Fibroblast of mammary gland (primary cell): ENCODE data around the gene SEMA3G.

Experiments used
- DNase-seq: peaks from one replicate; pipeline ENCODE4 v3.0.0-alpha.2; 2010; ENCODE audit warnings: low read depth
- H3K4me3 ChIP-seq: 2 replicates; pipeline ENCODE4 v1.5.1; 2011; ENCODE audit warnings: low read depth, mild to moderate bottlenecking, low read length, moderate library complexity; ENCODE audit not compliant: control insufficient read depth
- TF ChIP-seq, protein P1 (sequence below): conservative IDR thresholded peaks from 2 replicates; pipeline ENCODE4 v1.5.1; 2011; ENCODE audit warnings: low read depth, low read length, inconsistent platforms; ENCODE audit not compliant: control insufficient read depth, insufficient read depth

The SEMA3G gene

DNA sequence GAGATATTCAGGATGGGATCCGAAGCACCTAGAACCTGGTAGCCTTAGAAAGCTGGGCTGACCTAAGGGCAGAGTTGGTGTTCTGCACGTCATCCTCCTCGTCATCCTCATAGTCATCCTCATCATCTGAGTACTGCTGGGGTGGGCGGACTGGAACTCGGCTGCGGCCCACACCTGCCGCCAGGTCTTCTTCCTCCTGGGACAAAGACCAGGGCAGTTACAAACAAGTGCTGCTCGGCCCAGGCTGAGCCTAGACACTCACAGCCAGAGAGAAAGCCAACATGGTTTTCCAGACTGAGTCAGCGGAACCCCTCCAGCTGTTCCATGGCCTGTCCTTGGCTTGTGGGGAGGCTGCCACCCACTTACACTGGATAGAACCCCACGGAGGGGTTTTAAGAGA lies 40.5 kb downstream of the SEMA3G start:
- TF ChIP-seq, protein P1, sequence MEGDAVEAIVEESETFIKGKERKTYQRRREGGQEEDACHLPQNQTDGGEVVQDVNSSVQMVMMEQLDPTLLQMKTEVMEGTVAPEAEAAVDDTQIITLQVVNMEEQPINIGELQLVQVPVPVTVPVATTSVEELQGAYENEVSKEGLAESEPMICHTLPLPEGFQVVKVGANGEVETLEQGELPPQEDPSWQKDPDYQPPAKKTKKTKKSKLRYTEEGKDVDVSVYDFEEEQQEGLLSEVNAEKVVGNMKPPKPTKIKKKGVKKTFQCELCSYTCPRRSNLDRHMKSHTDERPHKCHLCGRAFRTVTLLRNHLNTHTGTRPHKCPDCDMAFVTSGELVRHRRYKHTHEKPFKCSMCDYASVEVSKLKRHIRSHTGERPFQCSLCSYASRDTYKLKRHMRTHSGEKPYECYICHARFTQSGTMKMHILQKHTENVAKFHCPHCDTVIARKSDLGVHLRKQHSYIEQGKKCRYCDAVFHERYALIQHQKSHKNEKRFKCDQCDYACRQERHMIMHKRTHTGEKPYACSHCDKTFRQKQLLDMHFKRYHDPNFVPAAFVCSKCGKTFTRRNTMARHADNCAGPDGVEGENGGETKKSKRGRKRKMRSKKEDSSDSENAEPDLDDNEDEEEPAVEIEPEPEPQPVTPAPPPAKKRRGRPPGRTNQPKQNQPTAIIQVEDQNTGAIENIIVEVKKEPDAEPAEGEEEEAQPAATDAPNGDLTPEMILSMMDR, result no peak
- no peak overlapping the region for H3K4me3 ChIP-seq
- no peak for DNase-seq

DNA sequence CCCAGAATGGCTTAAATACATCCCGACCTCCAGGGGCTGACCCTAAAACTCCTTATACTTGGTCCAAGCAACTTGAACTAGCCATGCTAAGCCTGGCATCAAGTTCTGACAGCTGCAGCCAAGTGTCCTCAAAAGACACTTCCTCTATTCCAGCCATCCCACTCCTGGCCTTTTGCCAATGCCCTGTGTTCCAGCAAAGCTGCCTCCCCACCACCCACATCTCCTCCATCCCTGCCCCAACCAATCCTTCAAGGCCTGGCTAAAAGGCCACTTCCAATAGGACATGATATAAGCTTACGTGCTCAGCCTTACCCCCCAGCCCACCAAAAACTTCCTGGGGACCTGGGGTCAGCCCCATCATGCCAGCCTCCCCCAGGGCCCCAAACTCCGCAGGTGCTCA lies 40.9 kb downstream of the SEMA3G start:
- TF ChIP-seq, protein P1, result no peak
- H3K4me3 ChIP-seq, result no peak overlapping the region

DNA sequence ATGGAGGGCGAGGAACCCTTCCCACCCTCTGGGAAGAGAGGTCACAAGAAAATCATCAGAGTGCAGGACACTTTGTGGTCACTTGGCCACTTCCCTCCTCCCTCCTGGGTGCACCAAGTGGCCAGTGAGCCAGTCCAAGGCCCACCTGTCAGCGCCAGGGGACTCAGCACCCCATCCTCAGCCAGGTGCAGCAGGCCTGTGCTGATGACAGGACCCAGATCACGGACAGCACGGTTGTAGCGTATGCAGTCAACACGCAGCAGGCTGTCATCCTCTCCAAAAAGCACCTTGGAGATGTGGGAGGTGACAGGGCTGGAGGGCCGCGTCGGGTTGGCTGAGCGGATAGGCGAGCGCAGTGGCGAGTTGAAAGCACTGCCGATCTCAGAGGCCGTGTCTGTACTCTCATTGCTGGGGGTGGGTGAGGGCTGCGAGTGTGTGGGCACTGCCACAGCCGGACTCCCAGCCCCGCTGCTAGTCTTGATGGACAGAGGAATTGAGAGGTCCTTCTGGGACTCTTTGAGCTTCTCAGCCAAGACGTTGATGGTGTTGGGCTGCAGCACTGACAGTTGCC lies 41.5 kb downstream of the SEMA3G start:
- H3K4me3 ChIP-seq, result no peak overlapping the region
- TF ChIP-seq, protein P1, result no peak
- DNase-seq, result no peak

More for the DNA sequence above, 40.9 kb downstream of the SEMA3G start:
- DNase-seq, result no peak

DNA sequence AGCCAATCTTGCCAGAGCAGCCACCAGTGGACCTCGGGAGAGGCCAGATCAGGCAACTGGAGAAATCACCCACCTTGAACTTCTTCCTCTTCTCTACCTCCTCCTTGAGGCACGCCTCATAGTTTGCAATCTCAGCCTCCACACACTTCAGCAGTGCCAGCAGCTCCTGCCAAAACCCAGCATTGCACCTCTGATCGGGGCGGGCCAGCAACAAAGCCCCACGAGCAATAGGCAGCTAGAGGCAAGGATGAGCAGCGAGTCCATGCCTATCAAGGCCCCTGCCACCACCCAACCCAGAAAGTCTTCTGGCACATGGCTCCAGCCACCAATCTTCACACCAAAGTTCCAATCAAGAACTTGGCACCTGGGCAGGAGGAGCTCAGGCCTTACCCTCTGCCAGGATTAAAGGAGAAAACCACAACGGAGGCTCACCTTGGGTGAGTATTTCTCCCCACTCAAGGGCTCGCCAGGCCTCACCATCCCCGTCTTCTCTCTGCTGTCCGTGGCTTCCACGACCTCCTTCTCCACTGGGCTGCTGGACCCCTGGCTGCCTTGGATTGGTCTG lies 42.1 kb downstream of the SEMA3G start:
- H3K4me3 ChIP-seq, result no peak overlapping the region
- DNase-seq, result no peak
- TF ChIP-seq, protein P1, result no peak

DNA sequence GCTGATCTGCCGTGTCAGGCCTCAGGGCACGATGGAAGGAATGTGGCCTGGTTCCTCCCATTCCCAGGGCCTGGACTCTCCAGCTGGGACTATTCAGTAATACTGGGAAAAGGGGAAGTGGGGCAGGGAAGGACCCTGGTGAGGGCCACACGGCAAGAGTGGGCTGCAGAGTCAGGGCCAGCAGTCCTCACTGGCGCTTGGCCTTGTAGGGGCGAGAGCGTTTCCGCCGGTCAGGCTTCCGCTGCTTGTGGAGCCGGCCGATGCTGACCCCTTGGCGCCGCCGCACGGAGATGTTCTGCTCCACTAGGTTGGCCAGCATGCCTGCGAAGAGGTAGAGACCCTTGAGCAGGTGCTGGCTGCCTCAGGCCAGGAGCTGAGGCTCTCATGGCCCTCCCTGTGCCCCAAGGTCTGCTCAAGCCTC lies 42.8 kb downstream of the SEMA3G start:
- TF ChIP-seq, protein P1, result no peak
- no peak for DNase-seq
- H3K4me3 ChIP-seq, result no peak overlapping the region

DNA sequence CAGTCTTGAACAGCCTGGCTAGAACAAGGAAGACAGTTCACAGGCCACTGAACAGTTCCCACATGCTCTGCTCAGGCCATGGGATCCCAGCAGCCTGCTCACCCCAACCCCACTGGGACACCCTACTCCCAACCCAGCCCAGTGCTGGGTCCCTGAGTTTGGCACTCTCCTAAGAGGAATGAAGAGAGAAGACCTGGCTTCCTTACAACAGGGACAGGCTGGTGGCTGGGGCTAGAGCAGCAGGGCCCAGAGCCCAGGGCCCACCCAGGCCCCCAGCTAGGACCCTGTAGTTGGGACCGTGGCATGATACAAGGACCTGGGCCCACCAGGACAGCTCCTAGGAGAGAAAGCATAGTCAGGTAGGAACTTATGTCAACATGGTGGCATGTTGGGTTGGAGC lies 43.4 kb downstream of the SEMA3G start:
- no peak overlapping the region for H3K4me3 ChIP-seq
- no peak for DNase-seq
- TF ChIP-seq, protein P1, result no peak
